Lung (tissue), 16 donors: Measurements from ENCODE around the gene IL17RD. TPM values are rescaled to one million over a fixed set of nuclear protein-coding genes. Genes with fewer than 3 reads are reported as not detected.

Experiments used
- ATAC-seq: fragments of 200-7000 bp; cut with Tn5 transposase; one replicate; pipeline ENCODE4 v1.9.1; 2020; ENCODE audit warnings: moderate number of reproducible peaks; ENCODE audit not compliant: insufficient read depth, low FRiP score
- DNase-seq, 3 donors: peaks; one replicate each; pipeline ENCODE4 v3.0.0-alpha.2; 2013 to 2017
- H3K27ac ChIP-seq, 2 donors: one replicate each; pipeline ENCODE4 v1.5.1; 2013; ENCODE audit warnings: mild to moderate bottlenecking in 2 of 2, moderate library complexity in 2 of 2, control low read depth in 1 of 2, inconsistent platforms in 1 of 2, low read depth in 1 of 2, low read length in 1 of 2
- H3K27me3 ChIP-seq, 3 donors: one replicate each; pipeline ENCODE4 v1.5.1; 2013; ENCODE audit warnings: low read length in 2 of 3; ENCODE audit not compliant: control insufficient read depth in 3 of 3, insufficient read depth in 3 of 3
- H3K36me3 ChIP-seq, 4 donors: one replicate each; pipeline ENCODE4 v1.5.1; 2013; ENCODE audit warnings: low read length in 4 of 4, mild to moderate bottlenecking in 1 of 4, moderate library complexity in 1 of 4; ENCODE audit not compliant: control insufficient read depth in 4 of 4, insufficient read depth in 4 of 4
- H3K4me1 ChIP-seq, 5 donors: one replicate each; pipeline ENCODE4 v1.5.1; 2013; ENCODE audit warnings: low read length in 5 of 5, mild to moderate bottlenecking in 2 of 5, moderate library complexity in 1 of 5; ENCODE audit not compliant: control insufficient read depth in 5 of 5, insufficient read depth in 5 of 5
- H3K4me3 ChIP-seq: one replicate; pipeline ENCODE4 v1.5.1; 2013; ENCODE audit warnings: mild to moderate bottlenecking, control low read depth, moderate library complexity
- H3K9ac ChIP-seq, 2 donors: one replicate each; pipeline ENCODE4 v1.5.1; 2013; ENCODE audit warnings: low read length in 2 of 2, control low read depth in 1 of 2; ENCODE audit not compliant: insufficient read depth in 1 of 2
- H3K9me3 ChIP-seq, 4 donors: one replicate each; pipeline ENCODE4 v1.5.1; 2013; ENCODE audit warnings: low read length in 3 of 4, mild to moderate bottlenecking in 1 of 4, moderate library complexity in 1 of 4; ENCODE audit not compliant: control insufficient read depth in 4 of 4, insufficient read depth in 3 of 4
- CTCF ChIP-seq: IDR thresholded peaks from 2 replicates; pipeline ENCODE4 v1.5.1; 2012; ENCODE audit warnings: mild to moderate bottlenecking; ENCODE audit errors: control extremely low read depth, extremely low read depth
- WGBS, 2 donors: extraction: QIAGEN DNeasy Blood & Tissue Kit; methylation state at CpG; one replicate each; pipeline ENCODE4 v1.1.7; 2013; 5-methylcytosine and 5-hydroxymethylcytosine counted together
- long read RNA-seq, 5 donors: transcript quantifications; one replicate each; lab custom pipeline, GENCODE V29; 2026
- polyA plus RNA-seq, 2 donors: library from polyadenylated mRNA; stranded (reverse); fragments of 200-250 nt; gene quantifications; one replicate each; pipeline ENCODE4 v1.2.1, GENCODE V29; 2013
- total RNA-seq, 2 donors: library from RNA; depleted of rRNA in 1 of 2; stranded (reverse); fragments of >200 nt in 1 of 2; gene quantifications; one replicate each; pipeline ENCODE4 v1.2.1, GENCODE V29; 2014 to 2021
- donor health status: control.
- donor health status: control.
- donor health status: Bipolar disorder and iron deficiency.
- donor health status: healthy.
- donor health status: DM: yes; HTN: yes; CAD: no.

The IL17RD gene
- total RNA-seq (1 to 10 TPM; 1.9 to 4.8 TPM), polyA plus RNA-seq (under 1 TPM; 0.22 to 0.25 TPM)
- long read RNA-seq, donor 1 = 0 reads
- long read RNA-seq, donor 2 = 0 reads
- long read RNA-seq, donor 3, full-length matches to known transcripts = 2 of 2 reads
- long read RNA-seq, donor 3, partial matches to known transcripts = 0 of 2 reads
- long read RNA-seq, donor 3, other reads (novel, unspliced or antisense) = 0 of 2 reads
- long read RNA-seq, donor 4 = 0 reads
- long read RNA-seq, donor 5, full-length matches to known transcripts = 3 of 3 reads
- long read RNA-seq, donor 5, partial matches to known transcripts = 0 of 3 reads
- long read RNA-seq, donor 5, other reads (novel, unspliced or antisense) = 0 of 3 reads

- WGBS, 2 donors = 0 to 1% methylated on average over 71 to 98 of the region's 98 CpGs
- no peak within 1 kb of the TSS for H3K9ac ChIP-seq
- H3K9me3 ChIP-seq = no peaks in the 10 kb centered on the region
- peak within 1 kb of the TSS in 1 of 2 donors; percentile 35 for H3K27ac ChIP-seq
- peak; percentile 89 to 91 (median 90) for DNase-seq
- H3K4me3 ChIP-seq = peak within 1 kb of the TSS; percentile 75
- ATAC-seq = peak; percentile 83
- H3K27me3 ChIP-seq = peaks cover 0 to 3% (median 2%) of the 10 kb centered on the region in 3 donors
- H3K4me1 ChIP-seq = peaks cover 0 to 29% (median 14%) of the 10 kb centered on the region in 5 donors
- no peaks in the 10 kb centered on the region for H3K36me3 ChIP-seq
- TF ChIP-seq CTCF = no peak
Measured at GRCh38 chr3:57164657-57165573, at the start of gene IL17RD. TSS of gene IL17RD (minus strand) at chr3:57165353. CDS start at chr3:57165286, 67 bp downstream.

- no peak for ATAC-seq
- 88 to 96% methylated on average over 2 of the region's 2 CpGs for WGBS, 2 donors
- H3K27ac ChIP-seq = no peak overlapping the region
- no peak overlapping the region for H3K9ac ChIP-seq
- H3K4me1 ChIP-seq = no peaks in the 10 kb centered on the region
- no peak overlapping the region for H3K4me3 ChIP-seq
- no peaks in the 10 kb centered on the region for H3K36me3 ChIP-seq
- no peak for TF ChIP-seq CTCF
- no peaks in the 10 kb centered on the region for H3K27me3 ChIP-seq
- no peak for DNase-seq
- H3K9me3 ChIP-seq = no peaks in the 10 kb centered on the region
Measured at GRCh38 chr3:57206423-57206822, 41.3 kb upstream of the IL17RD start.

GRCh38 chr3:57199895-57200297 is 34.7 kb upstream of the IL17RD start, which contains the start of gene HESX1:
TSS of gene HESX1 (minus strand) at chr3:57199978. CDS start at chr3:57199918, 60 bp downstream.
- H3K4me3 ChIP-seq = no peak within 1 kb of the TSS

More at GRCh38 chr3:57199895-57200297, 34.7 kb upstream of the IL17RD start, which contains the start of gene HESX1:
- DNase-seq (no peak), ATAC-seq (no peak)
- H3K4me1 ChIP-seq = no peaks in the 10 kb centered on the region
- TF ChIP-seq CTCF = no peak
- H3K36me3 ChIP-seq = no peaks in the 10 kb centered on the region
- H3K27me3 ChIP-seq = no peaks in the 10 kb centered on the region
- H3K9ac ChIP-seq = no peak within 1 kb of the TSS
- 60 to 63% methylated on average over 4 of the region's 4 CpGs for WGBS, 2 donors
- no peak within 1 kb of the TSS for H3K27ac ChIP-seq
- no peaks in the 10 kb centered on the region for H3K9me3 ChIP-seq
